Measurements from ENCODE around the gene PER2. TPM values are rescaled to one million over a fixed set of nuclear protein-coding genes. Genes with fewer than 3 reads are reported as not detected.

Gene PER2
- total and polyA plus RNA-seq, 12 donors = 1.3 to 11.4 (median 4.8) TPM

DNA sequence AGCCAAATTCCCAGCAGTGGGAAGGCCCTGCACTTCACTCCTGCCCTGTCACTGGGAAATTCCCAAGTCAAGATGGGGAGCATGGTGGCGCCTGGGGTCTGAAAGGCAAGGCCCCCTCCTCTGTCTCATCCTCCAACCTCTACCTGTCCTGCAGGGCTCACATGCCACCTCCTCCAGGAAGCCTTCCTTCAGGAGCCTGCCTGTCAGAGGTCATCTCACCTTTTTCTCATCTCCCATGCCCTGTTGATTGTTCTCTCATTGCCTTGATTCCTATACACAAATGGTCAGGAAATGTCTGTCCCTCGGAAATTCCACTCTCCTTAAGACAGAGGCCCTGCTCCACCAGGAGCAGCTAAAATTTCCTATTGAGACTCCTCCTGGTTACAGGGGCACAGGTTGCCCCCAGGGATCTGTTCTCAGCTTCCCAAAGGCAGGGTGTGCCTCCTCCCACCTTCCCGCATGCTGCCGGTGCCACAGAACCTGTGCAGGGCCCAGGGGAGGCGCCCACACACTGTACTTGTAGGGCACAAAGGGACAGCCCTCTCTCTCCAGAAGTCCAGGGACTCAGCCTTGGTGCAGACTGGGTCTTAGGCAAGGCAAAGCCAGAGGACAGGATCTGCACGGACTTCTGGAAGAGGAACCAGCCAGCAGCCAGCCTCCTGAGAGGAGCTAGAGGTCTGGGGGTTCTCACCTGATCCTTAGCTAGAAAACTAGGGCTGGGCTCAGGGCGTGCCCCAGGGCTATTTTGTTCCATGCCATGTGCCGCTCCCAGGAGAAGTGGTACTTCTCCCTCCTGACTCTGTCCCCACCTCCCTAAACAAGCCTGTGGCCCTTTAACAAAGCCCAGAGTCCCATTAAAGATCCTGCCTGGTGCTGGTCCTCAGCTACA lies 61.5 kb downstream of the PER2 start:
- Histone ChIP-seq H3K27ac (no peak overlapping the region), H3K9me3 (replicated peaks in 1 of 3) (no peaks in the 10 kb centered on the region), H3K36me3 (replicated peaks in 1 of 2) (no peaks in the 10 kb centered on the region), H3K27me3 (no peaks in the 10 kb centered on the region), H3K4me1 (replicated peaks in 1 of 2) (peaks cover 0 to 6% of the 10 kb centered on the region in 2 donors), H3K4me3 (no peak overlapping the region)
- no peak for DNase-seq
- intact Hi-C loops (cut with DNase I) = no loop called here
- 90 to 98% (median 95%) methylated on average over 5 to 8 of the region's 8 CpGs for WGBS, 4 donors
- no peak for TF ChIP-seq POLR2A (IDR thresholded peaks at IDR 0.05)
- no peak for TF ChIP-seq CTCF (IDR thresholded peaks at IDR 0.05)

- Histone ChIP-seq H3K4me1 (replicated peaks in 1 of 2) (peaks cover 0 to 2% of the 10 kb centered on the region in 2 donors), H3K36me3 (replicated peaks in 1 of 2) (no peaks in the 10 kb centered on the region), H3K27ac (no peak overlapping the region), H3K27me3 (no peaks in the 10 kb centered on the region), H3K9me3 (replicated peaks in 1 of 3) (no peaks in the 10 kb centered on the region), H3K4me3 (no peak overlapping the region)
- no peak for TF ChIP-seq POLR2A (IDR thresholded peaks at IDR 0.05)
- no peak for TF ChIP-seq CTCF (IDR thresholded peaks at IDR 0.05)
- intact Hi-C loops (cut with DNase I) = no loop called here
- 77 to 89% (median 80%) methylated on average over 19 to 38 of the region's 38 CpGs for WGBS, 4 donors
- DNase-seq = peak in 2 of 7 donors; percentile 21 to 31
Measured at GRCh38 chr2:238225911-238226697, 62.3 kb downstream of the PER2 start.

GRCh38 chr2:238225121-238225520 lies 63.3 kb downstream of the PER2 start:
- Histone ChIP-seq H3K4me3 (no peak overlapping the region), H3K9me3 (replicated peaks in 1 of 3) (no peaks in the 10 kb centered on the region), H3K36me3 (replicated peaks in 1 of 2) (no peaks in the 10 kb centered on the region), H3K27ac (no peak overlapping the region), H3K27me3 (no peaks in the 10 kb centered on the region), H3K4me1 (replicated peaks in 1 of 2) (no peaks in the 10 kb centered on the region)
- WGBS, 4 donors = 91 to 96% (median 94%) methylated on average over 4 to 13 of the region's 13 CpGs
- TF ChIP-seq CTCF (IDR thresholded peaks at IDR 0.05) (no peak), POLR2A (IDR thresholded peaks at IDR 0.05) (no peak)
- DNase-seq = no peak
- intact Hi-C loops (cut with DNase I) = no loop called here

DNA sequence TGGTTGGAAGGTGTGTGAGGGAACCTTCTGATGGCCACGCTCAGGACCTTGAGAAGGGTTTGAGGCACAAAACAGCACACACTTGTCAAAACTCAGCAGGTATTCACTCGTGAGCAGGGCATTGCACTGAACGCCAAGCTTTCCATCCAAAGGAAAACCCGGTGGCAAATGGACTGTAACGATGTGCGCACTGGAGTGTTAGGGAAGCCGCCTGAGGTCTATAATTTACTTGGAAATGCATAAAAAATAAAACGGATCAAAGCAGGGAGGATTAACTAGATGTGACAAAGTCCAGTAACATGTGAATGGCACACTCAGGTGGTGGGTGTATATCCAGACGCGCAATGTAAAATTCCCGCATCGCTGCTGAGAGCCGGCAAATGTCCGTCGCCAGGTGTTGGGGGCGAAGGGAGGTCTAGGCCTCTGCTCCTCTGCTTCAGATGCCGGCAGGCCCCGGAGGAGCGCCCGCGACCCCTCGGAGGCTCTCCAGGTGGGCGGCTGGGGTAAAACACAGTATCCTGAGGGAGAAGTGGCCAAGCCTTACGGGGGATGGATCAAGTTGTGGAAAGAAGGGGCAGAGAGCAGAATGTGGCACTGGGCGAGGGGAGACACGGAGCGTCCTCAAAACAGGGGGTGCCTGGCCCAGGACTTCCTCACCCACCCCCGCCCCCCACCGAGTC lies 63.9 kb downstream of the PER2 start:
- no peak for DNase-seq
- intact Hi-C loops (cut with DNase I) = no loop called here
- 93 to 95% (median 95%) methylated on average over 28 to 29 of the region's 29 CpGs for whole genome bisulfite sequencing, 4 donors

More for the DNA sequence above, 63.9 kb downstream of the PER2 start:
- Histone ChIP-seq H3K4me1 (replicated peaks in 1 of 2) (no peaks in the 10 kb centered on the region), H3K27me3 (no peaks in the 10 kb centered on the region), H3K36me3 (replicated peaks in 1 of 2) (no peaks in the 10 kb centered on the region), H3K27ac (no peak overlapping the region), H3K9me3 (replicated peaks in 1 of 3) (no peaks in the 10 kb centered on the region), H3K4me3 (no peak overlapping the region)
- no peak for TF ChIP-seq POLR2A (IDR thresholded peaks at IDR 0.05)
- TF ChIP-seq CTCF (IDR thresholded peaks at IDR 0.05) = no peak
